Measurements from ENCODE around the gene PJA2.

PJA2 gene

DNA sequence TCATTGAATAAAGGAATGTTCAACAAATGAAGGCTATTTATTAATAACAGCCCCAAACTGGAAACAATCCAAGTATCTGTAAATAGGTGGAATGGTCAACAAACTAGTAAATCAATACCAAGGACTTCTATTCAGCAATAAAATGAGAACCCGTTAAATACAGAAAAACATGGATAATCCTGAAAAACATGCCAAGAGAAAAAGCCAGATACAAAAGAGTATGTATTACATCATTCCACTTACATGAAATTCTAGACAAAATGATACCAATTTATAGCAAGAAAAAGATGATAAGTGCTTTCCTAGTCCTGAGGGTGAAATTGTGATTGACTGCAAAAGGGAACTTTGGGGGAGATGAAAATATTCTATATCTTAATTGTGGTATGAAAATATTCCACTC, 3.1 kb downstream of the PJA2 start:
- no peak for DNase-seq (ENCODE audit: extremely low read depth, insufficient read length)

DNA sequence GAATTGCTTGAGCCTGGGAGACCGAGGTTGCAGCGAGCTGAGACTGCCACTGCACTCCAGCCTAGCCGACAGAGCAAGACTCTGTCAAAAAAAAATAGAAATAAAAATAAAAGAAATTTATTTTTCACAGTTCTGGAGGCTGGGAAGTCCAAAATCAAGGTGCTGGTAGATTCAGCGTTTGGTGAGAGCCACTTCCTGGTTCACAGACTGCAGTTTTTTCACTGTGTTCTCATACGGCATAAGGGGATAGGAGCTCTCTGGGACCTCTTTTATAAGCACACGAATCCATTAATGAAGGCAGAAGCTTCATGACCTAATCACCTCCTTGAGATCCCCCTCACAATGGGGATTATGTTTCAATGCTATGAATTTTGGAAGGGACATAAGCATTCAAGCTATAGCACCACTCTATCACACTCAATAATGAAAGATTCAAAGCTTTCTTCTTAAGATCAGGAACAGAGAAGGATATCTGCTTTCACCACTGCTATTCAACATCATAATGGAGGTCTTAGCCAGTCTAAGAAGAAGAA, 5.3 kb downstream of the PJA2 start:
- DNase-seq (ENCODE audit: extremely low read depth, insufficient read length): no peak
- H3K4me3 ChIP-seq (replicated peaks; ENCODE audit: low read depth, low read length): no peak overlapping the region
- H3K36me3 ChIP-seq (ENCODE audit: control insufficient read depth, insufficient read depth, low read length): no peaks in the 10 kb centered on the region; the same call in none of the 2 replicates
- H3K27me3 ChIP-seq (replicated peaks; ENCODE audit: control insufficient read depth, insufficient read depth, low read length): no peaks in the 10 kb centered on the region
- TF ChIP-seq, protein P1, sequence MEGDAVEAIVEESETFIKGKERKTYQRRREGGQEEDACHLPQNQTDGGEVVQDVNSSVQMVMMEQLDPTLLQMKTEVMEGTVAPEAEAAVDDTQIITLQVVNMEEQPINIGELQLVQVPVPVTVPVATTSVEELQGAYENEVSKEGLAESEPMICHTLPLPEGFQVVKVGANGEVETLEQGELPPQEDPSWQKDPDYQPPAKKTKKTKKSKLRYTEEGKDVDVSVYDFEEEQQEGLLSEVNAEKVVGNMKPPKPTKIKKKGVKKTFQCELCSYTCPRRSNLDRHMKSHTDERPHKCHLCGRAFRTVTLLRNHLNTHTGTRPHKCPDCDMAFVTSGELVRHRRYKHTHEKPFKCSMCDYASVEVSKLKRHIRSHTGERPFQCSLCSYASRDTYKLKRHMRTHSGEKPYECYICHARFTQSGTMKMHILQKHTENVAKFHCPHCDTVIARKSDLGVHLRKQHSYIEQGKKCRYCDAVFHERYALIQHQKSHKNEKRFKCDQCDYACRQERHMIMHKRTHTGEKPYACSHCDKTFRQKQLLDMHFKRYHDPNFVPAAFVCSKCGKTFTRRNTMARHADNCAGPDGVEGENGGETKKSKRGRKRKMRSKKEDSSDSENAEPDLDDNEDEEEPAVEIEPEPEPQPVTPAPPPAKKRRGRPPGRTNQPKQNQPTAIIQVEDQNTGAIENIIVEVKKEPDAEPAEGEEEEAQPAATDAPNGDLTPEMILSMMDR (IDR thresholded peaks at IDR 0.05; ENCODE audit: insufficient read depth, low read length, poor library complexity, severe bottlenecking): no peak

More for the DNA sequence above, 3.1 kb downstream of the PJA2 start:
- TF ChIP-seq, protein P1 (IDR thresholded peaks at IDR 0.05; ENCODE audit: insufficient read depth, low read length, poor library complexity, severe bottlenecking): no peak
- Histone ChIP-seq H3K36me3 (ENCODE audit: control insufficient read depth, insufficient read depth, low read length) (no peaks in the 10 kb centered on the region; the same call in none of the 2 replicates), H3K4me3 (replicated peaks; ENCODE audit: low read depth, low read length) (peak overlapping the region; percentile 70), H3K27me3 (replicated peaks; ENCODE audit: control insufficient read depth, insufficient read depth, low read length) (no peaks in the 10 kb centered on the region)

DNA sequence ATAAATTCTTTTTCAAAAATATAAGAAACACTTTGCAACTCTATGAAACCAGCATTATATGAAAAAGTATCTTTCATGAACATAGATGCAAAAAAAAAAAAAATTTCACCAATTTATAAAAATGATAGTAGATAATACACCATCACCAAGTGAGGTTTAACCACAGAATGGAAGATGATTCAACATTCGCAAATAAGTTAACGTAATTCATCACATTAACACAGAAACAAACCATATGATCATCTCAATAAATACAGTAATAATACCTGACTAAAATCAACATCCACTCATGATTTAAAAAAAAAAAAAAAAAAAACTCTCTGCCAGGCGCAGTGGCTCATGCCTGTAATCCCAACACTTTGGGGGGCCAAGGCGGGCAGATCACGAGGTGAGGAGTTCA, 6.3 kb downstream of the PJA2 start:
- H3K4me3 ChIP-seq (replicated peaks; ENCODE audit: low read depth, low read length): no peak overlapping the region
- H3K36me3 ChIP-seq (ENCODE audit: control insufficient read depth, insufficient read depth, low read length): no peaks in the 10 kb centered on the region; the same call in none of the 2 replicates
- TF ChIP-seq, protein P1 (IDR thresholded peaks at IDR 0.05; ENCODE audit: insufficient read depth, low read length, poor library complexity, severe bottlenecking): no peak
- H3K27me3 ChIP-seq (replicated peaks; ENCODE audit: control insufficient read depth, insufficient read depth, low read length): no peaks in the 10 kb centered on the region
- no peak for DNase-seq (ENCODE audit: extremely low read depth, insufficient read length)

DNA sequence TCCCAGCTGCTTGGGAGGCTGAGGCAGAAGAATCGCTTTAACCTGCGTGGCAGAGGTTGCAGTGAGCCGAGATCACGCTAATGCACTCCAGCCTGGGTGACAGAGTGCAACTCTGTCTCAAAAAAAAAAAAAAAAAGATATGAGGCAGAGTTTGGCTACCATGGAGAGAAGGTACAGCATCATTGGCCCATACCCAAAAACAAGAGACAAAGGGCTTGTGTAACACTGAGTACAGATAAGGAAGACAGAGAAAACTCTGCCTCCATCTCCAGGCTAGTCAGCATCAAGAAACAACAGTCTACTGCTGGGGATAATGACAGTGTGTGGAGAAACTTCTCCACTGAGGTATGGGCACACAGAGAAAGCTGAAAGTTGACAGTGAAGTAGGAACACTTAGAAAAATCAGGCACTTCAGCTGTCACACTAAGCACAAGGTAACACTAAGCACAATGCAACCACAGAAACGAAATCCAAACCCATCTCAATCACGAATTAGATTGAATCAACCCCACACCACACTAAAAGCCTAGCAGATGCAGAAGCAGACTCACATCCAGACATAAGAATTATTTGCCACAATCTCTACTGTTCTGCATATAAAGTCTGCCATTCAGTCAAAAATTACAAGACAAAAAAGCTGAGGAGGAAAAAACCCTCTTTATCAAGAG, 10.5 kb downstream of the PJA2 start:
- Histone ChIP-seq H3K27me3 (replicated peaks; ENCODE audit: control insufficient read depth, insufficient read depth, low read length) (no peaks in the 10 kb centered on the region), H3K4me3 (replicated peaks; ENCODE audit: low read depth, low read length) (no peak overlapping the region), H3K36me3 (ENCODE audit: control insufficient read depth, insufficient read depth, low read length) (no peaks in the 10 kb centered on the region)
- DNase-seq (ENCODE audit: extremely low read depth, insufficient read length): no peak
- TF ChIP-seq, protein P1 (IDR thresholded peaks at IDR 0.05; ENCODE audit: insufficient read depth, low read length, poor library complexity, severe bottlenecking): no peak

- no peaks in the 10 kb centered on the region for H3K36me3 ChIP-seq (ENCODE audit: control insufficient read depth, insufficient read depth, low read length)
- TF ChIP-seq, protein P1 (IDR thresholded peaks at IDR 0.05; ENCODE audit: insufficient read depth, low read length, poor library complexity, severe bottlenecking): no peak
- no peak for DNase-seq (ENCODE audit: extremely low read depth, insufficient read length)
- no peak overlapping the region for H3K4me3 ChIP-seq (replicated peaks; ENCODE audit: low read depth, low read length)
- H3K27me3 ChIP-seq (replicated peaks; ENCODE audit: control insufficient read depth, insufficient read depth, low read length): no peaks in the 10 kb centered on the region
Observed at GRCh38 chr5:109396965-109397364, 12.8 kb downstream of the PJA2 start.
